ENCODE results near the gene RUNX1.

RUNX1 gene

DNA sequence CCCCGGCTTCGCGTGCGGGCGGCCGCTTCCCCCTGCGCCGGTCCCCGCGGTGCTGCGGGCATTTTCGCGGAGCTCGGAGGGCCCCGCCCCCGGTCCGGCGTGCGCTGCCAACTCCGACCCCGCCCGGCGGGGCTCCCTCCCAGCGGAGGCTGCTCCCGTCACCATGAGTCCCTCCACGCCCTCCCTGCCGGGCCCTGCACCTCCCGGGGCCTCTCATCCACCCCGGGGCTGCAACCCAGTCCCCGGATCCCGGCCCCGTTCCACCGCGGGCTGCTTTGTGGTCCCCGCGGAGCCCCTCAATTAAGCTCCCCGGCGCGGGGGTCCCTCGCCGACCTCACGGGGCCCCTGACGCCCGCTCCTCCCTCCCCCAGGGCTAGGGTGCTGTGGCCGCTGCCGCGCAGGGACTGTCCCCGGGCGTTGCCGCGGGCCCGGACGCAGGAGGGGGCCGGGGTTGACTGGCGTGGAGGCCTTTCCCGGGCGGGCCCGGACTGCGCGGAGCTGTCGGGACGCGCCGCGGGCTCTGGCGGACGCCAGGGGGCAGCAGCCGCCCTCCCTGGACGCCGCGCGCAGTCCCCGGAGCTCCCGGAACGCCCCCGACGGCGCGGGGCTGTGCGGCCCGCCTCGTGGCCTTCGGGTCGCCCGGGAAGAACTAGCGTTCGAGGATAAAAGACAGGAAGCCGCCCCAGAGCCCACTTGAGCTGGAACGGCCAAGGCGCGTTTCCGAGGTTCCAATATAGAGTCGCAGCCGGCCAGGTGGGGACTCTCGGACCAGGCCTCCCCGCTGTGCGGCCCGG lies 159.2 kb downstream of the RUNX1 start:
- peak; percentile 80 for DNase-seq

DNA sequence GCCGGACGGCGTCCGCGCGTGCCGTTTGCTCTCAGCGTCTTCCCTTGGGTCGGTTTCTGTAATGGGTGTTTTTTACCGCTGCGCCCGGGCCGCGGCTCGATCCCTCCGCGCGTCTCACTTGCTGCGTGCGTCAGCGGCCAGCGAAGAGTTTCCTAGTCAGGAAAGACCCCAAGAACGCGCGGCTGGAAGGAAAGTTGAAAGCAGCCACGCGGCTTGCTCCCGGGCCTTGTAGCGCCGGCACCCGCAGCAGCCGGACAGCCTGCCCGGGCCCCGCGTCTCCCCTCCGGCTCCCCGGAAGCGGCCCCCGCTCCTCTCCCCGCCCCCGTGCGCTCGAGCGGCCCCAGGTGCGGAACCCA lies 159.8 kb downstream of the RUNX1 start:
- peak; percentile 60 for DNase-seq

DNA sequence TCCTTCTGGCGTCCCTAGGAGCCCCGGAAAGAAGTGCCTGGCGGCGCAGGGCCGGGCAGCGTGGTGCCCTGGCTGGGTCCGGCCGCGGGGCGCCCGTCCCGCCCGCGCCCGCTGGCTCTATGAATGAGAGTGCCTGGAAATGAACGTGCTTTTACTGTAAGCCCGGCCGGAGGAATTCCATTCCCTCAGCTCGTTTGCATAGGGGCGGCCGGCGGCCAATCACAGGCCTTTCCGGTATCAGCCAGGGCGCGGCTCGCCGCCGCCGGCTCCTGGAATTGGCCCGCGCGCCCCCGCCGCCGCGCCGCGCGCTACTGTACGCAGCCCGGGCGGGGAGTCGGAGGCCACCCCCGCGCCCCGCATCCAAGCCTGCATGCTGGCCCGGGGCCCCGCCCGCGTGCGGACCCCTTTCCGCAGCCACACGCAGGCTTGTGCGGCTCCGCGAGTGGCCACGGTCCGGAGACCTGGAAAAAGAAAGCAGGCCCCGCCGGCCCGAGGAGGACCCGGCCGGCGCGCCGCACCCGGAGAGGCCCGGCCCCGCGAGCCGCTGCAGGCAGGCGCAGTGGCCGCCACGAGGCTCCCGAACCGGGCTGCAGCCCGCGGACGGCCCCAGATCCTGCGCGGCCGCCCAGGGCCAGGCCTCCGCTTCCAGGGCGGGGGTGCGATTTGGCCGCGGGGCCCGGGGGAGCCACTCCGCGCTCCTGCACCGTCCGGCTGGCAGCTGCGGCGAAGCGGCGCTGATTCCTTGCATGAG lies 160.4 kb downstream of the RUNX1 start:
- peak; percentile 83 for DNase-seq

DNA sequence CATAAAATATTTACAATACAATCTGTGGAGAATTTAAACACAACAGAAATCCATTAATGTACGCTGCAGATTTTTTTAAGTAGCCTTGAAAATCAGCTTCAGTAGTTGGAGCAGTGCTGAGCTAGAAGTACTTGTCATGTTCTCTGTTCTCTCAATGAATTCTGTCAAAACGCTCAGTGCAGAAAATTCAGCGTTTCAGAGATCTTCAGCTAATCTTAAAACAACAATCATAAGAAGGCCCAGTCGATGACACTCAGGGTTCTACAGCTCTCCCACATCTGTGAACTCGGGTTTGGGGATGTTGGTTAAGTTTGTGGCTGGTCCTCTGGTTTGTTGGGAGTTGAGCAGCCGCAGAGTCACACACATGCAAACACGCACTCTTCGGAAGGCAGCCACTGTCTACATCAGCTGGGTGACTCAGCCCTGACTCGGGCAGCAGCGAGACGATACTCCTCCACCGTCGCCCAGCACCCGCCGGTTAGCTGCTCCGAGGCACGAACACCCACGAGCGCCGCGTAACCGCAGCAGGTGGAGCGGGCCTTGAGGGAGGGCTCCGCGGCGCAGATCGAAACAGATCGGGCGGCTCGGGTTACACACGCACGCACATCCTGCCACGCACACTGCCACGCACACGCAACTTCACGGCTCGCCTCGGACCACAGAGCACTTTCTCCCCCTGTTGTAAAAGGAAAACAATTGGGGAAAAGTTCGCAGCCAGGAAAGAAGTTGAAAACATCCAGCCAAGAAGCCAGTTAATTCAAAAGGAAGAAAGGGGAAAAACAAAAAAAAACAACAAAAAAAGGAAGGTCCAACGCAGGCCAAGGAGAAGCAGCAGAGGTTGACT lies 161.2 kb downstream of the RUNX1 start:
- DNase-seq, result peak; percentile 87

DNA sequence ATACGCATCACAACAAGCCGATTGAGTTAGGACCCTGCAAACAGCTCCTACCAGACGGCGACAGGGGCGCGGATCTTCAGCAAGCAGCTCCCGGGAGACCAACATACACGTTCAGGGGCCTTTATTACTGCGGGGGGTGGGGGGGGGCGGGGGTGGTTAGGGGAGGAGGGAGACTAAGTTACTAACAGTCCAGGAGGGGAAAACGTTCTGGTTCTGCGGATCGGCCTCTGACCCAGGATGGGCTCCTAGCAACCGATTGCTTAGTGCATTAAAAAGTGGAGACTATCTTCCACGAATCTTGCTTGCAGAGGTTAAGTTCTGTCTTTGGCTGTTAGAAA lies 162.0 kb downstream of the RUNX1 start:
- no peak for DNase-seq

DNA sequence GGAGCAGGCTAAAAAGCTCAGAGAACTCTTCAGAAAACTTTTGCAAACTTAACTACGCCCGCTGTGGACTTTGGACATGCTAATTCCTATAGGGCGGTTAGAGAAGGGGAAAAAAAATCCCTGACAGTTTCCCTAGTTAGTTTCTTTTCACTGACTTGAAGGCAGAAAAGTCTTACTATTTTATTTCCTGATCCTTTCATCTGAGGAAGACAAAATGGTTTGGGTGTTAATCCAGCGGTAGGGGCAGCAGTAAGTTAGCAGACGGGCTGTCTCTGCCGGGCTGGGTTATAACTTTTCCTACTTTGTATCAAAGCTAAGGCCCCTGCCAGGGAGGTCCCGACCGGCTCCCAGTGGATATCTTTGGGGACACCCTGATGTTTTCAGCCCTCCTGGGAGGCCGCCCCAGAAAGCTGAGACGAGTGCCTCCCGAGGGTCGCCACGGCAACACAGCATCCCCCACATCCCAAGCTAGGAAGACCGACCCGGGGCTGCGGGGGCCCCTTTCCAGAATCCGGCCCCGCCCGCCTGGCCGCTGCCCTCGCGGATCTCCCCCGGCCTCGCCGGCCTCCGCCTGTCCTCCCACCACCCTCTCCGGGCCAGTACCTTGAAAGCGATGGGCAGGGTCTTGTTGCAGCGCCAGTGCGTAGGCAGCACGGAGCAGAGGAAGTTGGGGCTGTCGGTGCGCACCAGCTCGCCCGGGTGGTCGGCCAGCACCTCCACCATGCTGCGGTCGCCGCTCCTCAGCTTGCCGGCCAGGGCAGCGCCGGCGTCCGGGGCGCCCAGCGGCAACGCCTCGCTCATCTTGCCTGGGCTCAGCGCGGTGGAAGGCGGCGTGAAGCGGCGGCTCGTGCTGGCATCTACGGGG lies 162.6 kb downstream of the RUNX1 start:
- peak; percentile 28 for DNase-seq

DNA sequence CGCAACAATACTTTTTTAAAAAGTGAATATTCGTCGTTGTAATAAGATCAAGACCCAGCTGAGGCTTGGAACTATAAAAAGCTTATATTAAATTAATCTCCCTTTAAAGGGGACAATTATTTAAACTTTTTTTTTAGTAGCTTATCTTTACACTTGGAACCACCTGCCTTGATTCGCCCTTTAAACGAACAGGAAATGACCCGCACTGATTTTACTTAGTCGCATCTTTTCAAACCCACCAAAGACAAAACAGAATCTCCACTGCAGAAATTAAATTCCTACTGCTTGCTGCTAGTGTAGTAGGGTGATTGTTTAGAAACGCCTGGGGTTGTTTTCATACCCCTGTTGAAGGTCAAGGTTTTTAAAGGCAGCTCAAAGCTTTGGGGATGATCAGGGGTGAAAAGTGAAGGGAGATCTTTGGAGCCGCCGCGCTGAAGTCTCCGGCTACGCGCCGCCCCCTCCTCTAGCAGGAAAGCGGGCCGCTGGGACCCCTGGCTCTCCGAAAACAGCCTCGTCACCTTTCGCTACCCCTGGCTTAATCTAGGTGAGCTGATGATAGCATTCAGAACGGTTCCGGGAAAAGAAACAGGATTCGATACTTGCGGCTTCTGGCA lies 163.4 kb downstream of the RUNX1 start:
- no peak for DNase-seq

DNA sequence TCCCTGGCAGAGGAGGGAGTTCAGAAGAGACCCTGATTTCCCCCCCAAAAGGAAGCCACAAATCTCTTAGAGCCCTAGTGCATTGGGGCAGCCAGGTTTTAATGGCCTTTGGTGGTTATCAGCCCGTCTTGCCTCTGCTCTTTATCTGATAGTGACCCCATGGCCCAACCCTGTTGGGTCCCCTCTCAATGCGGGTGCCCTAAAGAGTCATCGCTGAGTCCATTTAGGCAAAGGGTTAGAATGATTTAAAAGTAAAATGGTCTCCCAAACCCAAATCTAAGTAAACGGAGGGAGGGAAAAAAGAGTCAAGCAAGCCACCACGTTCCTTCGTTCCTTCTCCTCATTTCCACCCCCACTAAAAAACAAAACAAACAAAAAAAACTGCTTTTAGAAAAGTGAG lies 164.0 kb downstream of the RUNX1 start:
- DNase-seq, result no peak

DNA sequence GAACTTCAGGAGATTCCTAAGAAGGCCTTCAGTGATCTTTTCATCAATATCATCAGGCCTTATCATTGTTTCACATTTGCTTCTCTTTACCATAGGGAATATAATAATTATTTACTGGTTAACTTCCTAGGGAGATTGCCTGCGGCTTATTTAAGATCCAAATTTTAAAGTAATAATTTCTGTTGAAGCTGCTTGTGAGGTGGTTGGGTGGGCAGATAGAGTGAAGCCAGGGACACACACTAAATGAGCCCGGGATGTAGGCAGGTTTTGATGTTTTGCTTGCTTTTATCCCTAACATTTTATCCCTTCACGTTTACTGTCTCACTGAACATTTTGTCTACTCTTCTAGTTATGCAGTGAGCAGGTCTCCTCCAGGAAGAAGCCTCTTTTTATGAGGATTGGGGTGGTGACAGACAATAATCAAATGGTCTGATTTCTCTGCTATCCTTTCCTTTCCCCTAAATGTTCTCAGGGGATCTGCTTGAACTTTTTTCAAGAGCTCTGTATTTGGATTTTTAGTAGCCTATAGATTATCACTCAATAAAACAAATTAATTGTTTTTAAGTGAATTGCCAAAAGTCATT lies 164.7 kb downstream of the RUNX1 start:
- no peak for DNase-seq

DNA sequence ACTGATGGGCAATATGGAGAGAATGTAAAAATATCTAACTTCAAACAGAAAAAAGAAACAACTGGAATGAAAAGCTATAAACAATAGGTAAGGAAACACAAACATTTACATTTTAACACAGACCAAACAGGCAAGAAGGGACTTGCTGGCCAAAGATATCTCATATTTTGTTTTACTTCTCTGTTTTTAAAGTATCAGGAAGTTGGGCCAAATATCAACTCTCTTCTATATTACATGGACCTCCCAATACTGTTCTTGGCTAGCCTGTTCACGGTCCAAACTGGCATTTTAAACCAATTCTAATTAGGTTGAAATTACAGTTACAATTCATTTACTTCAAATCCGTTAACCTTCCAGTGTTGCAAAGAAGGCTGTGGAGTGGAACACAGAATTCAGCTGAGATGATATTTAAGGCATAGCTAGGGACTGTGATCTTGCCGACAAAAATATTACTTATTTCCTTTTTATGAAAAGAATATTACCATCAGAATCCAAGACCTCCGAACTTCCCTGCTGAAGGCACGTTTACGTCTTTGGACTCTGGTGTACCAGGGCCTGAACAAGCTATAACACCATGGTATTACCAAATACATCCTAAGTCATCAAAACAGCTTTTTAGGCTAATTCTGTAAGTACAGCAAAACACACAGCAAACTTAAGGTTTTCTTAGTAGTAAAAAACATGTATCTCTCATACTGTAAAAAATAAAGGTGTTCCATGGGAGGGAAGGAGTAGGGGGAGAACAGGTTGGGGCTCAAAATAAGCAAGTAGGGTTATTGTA lies 165.4 kb downstream of the RUNX1 start:
- DNase-seq, result no peak

DNA sequence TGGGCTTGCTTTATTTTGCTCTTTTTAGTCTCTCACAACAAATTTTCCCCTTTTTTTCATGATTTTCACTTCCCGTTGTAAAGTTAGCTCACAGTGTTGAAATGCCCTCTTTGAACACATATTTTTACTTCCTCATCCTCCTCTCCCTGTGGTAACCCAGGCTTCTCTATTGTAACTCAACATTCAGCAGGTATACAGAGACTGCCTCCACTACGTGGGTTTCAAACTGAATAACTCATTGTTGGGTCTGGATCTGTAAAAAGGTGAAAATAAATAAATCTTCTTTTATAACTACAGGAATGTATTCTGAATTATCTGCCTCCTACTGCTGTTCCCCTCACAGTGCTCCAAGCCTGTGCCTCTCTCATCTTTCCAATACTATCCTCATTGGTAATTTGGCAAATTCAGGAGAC lies 166.4 kb downstream of the RUNX1 start:
- no peak for DNase-seq

DNA sequence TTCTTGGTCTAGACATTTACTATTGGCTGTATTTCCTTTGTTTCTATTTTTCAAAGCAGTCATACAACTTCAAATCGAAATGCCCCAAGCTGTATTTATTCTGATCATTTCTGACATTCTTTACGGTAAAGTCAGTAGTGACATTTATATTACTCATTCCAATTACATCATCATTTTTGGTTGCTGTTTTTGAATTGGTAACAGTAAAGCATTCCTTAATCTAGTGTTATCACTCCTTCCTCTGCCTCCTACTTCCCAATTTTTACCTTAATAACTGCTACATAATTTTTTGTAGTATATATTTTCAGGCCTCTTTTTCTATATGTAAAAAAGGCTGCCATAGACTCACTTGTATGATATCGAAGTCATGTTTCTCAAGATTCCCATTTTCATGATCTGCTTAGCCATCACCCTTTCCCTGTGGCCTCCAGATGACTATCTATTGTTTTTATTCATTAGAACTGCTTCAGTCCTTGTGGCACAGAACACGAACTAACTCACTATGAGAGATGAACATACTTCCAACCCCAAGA lies 167.2 kb downstream of the RUNX1 start:
- no peak for DNase-seq

DNA sequence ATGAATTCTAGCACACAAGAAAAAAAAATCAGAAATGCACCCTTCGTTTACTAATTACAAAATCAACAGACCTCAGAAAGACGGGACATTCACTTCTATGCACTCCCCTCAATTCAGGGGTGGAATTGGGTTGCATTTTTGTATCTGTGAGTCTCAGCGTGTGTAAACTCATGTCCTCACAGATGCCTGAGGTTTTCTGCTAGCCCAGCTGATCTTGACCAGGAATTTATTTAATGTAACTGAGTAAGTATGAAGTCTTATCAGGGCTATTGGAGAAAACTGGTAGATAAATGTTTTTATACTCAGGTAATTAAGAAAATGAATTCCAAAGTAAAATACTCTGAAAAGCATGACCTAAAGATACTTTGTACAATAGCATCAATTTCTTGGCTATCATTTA lies 167.7 kb downstream of the RUNX1 start:
- DNase-seq, result no peak

DNA sequence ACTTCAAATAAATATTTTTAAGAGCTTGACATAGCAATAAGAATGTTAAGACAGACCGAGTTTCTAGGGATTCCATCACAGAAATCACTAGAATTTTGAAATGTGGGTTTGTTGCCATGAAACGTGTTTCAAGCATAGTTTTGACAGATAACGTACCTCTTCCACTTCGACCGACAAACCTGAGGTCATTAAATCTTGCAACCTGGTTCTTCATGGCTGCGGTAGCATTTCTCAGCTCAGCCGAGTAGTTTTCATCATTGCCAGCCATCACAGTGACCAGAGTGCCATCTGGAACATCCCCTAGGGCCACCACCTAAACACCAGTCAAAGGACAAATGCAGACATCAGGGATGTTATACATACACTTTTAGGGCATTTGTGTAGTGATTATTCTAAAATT lies 168.7 kb downstream of the RUNX1 start:
- no peak for DNase-seq

DNA sequence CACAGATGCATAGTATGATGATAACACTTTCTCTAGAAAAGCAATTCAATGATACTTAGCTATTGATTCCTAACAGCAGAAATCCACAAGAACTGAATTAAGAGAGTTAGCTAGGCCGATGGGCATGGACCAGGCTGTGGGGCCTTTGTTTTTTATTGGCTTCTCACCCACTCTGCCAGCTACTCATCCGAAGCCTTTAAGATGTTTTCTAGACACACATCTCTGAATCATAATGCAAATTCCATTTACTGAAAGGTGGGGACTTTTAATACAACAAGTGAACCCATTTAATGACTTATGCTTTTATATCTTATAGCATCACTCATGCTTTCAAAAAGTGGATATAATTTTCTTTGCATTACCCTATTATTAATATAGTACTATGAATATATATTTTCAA lies 170.2 kb downstream of the RUNX1 start:
- no peak for DNase-seq

DNA sequence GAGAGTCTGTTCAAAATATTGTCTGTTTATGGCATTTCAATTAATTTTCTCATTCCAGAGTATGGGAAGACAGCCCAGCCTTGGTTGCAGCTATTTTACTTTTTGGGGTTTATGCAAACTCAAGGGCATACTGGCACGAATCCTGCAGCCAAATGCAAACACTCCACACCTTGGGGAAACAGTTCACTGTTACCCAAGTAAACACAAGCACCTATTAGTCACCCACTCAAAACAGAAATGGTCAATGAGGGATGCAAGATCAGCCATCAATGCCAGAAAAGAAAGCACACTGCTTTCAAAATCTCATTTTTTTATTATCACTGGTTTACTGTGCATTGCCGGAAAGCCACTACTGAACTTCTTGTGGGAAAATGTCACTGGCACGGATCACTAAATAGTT lies 170.6 kb downstream of the RUNX1 start:
- DNase-seq, result no peak

DNA sequence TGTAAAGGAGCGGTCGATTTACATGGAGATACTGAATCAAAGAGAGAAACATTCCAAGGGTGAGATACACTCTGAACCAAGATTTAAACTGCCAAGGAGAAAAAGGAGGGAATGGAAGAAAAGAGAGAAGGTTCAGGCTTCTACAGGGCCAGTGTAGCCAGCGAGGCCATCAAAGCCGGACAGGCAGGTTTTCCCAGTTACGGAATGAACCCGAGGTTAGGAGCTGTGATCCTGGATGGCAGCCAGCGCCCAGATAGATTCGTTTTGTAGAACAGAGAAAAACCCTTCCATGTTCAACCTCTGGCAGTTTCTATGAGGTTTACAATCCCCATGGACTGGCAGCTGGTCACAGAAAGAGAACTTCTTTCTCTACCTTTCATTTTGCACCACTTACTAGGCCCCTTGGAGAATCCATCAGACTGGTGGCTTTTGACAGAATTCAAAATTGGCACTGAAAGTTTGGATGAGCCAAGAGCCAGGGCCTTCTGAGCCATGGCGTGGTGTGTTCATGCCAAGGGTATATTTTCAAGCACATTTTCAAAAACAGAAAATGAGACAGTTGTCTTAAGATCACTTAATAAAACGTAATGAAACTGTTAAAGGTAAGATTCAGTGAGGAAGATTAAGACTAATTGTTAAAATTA lies 171.5 kb downstream of the RUNX1 start:
- no peak for DNase-seq

DNA sequence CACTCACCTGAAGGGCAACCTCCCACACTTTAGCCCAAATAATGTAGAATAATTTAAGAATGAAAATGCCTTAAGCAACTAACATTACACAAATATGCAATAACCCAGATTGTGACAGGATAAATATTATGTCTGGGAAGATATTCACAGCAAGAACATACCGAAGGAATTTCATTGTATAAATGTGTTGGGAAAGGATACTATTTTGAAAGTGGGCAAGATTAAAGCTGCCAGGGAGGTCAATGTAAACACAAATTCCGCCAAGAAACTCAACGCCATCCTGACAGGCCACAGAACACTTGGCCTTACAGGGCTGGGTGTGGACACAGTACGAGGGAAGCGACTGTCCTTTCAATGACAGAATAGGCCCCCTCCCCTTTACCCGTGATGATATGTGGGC lies 173.3 kb downstream of the RUNX1 start:
- no peak for DNase-seq

DNA sequence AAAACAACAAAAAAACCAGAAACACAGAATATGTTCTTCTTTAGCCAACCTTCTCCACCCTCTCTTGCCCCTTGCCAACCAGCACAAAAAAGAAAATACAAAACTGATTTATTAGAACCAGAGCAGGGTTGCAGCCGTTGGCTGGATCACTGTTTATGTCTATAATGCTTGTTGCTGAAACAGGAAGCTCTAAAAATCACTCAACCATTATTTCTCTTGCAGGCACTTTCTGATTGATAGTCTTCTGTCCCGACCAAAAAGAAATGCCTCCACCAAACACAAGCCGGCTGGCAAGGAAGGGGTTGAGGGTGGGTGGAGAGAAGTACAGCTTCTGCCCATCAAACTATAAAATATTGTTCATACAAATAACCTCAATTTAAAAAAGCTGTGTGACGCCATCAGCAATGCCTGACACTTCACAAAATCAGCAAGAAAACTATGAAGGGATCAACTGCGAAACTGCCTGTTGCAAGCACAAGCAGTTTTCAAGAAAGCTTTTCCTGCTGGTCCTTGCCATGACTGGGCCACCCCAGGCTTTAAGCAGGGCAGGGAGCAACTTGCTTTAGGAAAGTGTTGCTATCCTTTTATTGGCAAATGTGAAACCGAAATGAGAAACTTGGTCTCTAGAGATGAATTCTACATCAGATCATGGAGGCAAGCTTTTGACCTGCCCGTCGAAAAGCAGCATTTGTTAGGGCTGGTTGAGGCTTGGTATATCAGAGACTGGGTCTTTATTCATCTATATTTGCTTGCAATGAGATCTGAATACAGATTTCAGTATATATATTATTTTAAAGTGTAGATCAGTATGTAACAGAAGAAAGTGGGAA lies 174.2 kb downstream of the RUNX1 start:
- no peak for DNase-seq
